Measurements from ENCODE around the gene MMRN1.

DNA sequence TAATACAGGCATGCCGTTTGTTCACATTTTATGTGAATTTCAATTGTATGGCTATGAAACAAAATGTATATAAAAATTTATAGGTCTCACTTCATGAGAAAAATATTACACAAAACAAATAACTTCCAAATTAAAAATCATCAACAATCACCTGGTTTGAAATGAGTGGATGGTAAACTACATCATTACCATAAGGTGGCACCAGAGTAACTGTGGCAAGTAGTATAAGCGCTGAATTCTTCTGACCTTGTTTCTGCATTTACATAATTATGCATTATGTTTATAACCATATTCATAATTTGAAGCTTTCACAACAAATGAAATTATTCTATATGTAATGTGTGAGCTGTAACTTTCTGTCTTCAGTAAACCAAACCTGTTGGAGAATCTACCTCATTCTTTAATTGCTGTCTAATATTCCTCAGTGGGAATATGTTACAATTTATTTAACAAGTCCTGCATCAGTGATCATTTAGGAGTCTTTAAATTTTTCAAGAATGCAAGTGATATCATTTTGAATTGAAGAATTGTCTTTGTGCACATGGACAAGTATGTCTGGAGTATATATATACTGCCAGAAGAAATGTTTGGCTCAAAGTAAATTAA is 55.2 kb downstream of the MMRN1 start:
- TF ChIP-seq POLR2A (IDR thresholded peaks at IDR 0.05): no peak
- TF ChIP-seq, protein P1, sequence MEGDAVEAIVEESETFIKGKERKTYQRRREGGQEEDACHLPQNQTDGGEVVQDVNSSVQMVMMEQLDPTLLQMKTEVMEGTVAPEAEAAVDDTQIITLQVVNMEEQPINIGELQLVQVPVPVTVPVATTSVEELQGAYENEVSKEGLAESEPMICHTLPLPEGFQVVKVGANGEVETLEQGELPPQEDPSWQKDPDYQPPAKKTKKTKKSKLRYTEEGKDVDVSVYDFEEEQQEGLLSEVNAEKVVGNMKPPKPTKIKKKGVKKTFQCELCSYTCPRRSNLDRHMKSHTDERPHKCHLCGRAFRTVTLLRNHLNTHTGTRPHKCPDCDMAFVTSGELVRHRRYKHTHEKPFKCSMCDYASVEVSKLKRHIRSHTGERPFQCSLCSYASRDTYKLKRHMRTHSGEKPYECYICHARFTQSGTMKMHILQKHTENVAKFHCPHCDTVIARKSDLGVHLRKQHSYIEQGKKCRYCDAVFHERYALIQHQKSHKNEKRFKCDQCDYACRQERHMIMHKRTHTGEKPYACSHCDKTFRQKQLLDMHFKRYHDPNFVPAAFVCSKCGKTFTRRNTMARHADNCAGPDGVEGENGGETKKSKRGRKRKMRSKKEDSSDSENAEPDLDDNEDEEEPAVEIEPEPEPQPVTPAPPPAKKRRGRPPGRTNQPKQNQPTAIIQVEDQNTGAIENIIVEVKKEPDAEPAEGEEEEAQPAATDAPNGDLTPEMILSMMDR (IDR thresholded peaks at IDR 0.05): peak in 3 of 4 donors; percentile 20 to 59 (median 40)
